GM18505 (cell line): ENCODE measurements around the gene MEF2D.

Experiments used
- ATAC-seq: cut with Tn5 transposase; IDR thresholded peaks from one replicate; pipeline ENCODE4 v1.9.1; 2021; ENCODE audit not compliant: unreplicated experiment
- POLR2A ChIP-seq: IDR thresholded peaks from 4 replicates; pipeline ENCODE4 v1.6.1; 2011; ENCODE audit warnings: borderline replicate concordance; ENCODE audit not compliant: insufficient read depth, insufficient read length; ENCODE audit errors: extremely low read depth

Gene MEF2D

DNA sequence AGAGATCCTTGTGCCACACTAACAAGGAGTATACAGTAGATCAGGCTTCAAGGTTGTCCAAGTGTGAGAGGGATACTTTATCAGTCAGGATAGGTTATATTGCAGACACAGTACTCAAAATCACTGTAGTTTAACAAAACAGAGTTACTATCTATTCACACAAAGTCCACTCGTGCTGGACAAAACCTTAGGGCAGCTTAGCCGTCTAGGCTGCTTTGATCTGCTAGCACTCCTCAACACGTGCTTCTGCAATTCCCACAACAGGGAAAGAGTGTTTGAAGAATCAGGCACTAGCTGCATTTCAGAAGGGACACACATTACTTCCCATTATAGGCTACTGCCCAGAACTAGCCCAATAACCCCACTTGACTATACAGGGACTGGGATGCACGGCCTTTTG lies 39.5 kb downstream of the MEF2D start:
- no peak for TF ChIP-seq POLR2A
- no peak for ATAC-seq

GRCh38 chr1:156460525-156460924 lies 40.0 kb downstream of the MEF2D start:
- no peak for TF ChIP-seq POLR2A
- no peak for ATAC-seq

- no peak for ATAC-seq
- TF ChIP-seq POLR2A = no peak
Measured at GRCh38 chr1:156458181-156458503, 42.4 kb downstream of the MEF2D start.

DNA sequence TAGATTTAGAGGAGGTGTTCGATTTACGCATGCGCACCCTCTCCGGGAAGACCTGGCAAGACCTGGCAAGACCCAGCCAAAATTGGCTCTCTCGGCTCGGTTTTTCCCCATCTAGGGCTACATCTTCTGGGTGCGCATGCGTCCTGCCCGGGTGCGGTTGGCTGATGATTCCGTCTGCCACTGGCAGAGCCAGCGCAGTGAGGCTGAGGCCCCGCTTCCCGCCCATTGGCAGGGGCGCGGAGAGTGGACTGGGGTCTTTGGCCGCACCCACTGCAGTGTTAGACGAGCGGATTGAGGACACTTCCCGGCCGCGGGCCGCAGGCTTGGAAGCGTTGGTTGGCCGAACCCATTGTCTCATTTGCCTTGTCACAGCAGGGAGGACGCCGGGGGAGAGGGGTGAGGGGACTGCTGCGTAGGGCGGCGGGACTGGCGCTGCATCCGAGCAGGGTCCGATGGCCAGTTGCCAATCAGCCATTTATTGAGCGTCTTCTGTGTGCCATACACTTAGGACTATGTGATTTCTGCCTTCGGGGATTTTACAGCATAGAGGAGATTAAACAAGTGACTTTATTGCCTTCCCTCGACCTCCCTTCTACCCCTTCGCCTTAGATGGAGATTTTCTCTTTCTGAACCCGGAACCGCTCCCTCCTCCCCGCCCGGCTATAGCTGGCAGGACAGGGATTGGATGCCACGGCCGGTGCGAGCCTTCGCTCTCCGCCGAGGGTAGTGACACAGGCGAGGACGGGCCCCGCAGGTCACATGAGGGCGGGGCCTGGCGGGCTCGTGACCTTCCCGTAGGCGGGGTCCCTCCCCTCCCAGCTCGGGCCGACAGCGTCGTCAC lies 43.7 kb downstream of the MEF2D start:
- TF ChIP-seq POLR2A = peak; percentile 83

DNA sequence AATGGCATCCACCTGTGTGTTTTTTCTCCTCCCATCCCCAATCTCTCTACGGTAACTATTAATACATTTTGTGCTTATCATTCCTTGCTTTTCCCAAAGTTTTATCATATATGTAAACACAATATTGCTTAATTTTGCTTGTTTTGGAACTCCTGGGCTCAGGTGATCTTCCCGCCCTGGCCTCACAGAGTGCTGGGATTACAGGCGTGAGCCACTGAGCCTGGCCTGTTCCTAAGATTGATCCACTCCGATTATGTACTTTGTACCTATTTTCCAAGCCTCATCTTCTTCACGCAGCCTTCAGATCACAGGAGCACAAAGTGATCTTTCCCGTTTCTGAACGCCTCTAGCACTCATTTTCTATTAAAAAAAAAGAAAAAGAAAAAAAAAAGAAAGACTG lies 45.2 kb downstream of the MEF2D start:
- ATAC-seq = no peak
- no peak for TF ChIP-seq POLR2A

More for the DNA sequence above, 43.7 kb downstream of the MEF2D start:
- peak; percentile 78 for ATAC-seq

GRCh38 chr1:156452907-156453306 lies 47.7 kb downstream of the MEF2D start:
- no peak for ATAC-seq
- no peak for TF ChIP-seq POLR2A

GRCh38 chr1:156451505-156452160 lies 48.9 kb downstream of the MEF2D start:
- no peak for ATAC-seq
- no peak for TF ChIP-seq POLR2A

DNA sequence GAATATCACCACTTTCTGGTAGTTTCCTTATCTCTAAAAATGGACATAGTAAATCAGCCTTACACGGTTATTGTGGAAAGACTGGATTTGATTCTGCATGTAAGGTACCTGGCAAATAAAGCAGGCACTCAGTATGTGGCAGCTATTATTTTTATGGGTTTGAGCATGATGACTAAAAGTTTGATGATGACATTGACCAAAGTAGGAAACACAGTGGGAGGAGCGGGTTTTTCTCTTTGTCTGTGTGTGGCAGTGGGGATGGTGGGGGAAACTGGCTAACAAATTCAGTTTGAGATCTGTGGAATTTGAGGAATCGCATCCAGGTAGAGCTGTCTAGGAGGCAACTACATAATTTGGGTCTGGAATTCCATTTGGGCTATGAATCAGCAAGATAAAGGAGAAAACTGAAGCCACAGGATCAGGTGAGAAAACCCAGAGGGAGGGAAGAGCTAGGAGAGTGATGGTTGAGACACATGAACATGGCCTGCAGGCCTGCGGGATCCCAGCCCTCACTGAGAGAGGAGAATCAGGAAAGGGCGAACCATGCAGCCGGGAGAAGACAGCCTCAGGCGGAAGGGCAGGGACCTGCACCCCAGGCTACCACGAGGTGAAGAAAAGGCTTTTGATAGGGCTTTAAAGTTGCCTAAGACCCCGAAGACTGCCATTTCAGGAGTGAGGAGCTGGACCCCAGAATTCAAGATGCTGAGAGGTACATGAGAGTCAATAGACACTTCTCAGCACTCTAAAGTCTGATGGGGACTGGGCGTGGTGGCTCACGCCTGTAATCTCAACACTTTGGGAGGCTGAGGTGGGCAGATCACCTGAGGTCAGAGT lies 52.2 kb downstream of the MEF2D start:
- TF ChIP-seq POLR2A = no peak
- no peak for ATAC-seq

- TF ChIP-seq POLR2A = no peak
- no peak for ATAC-seq
Measured at GRCh38 chr1:156445789-156446263, 54.7 kb downstream of the MEF2D start.

- no peak for TF ChIP-seq POLR2A
- ATAC-seq = no peak
Measured at GRCh38 chr1:156444407-156445001, 56.1 kb downstream of the MEF2D start.

- ATAC-seq = no peak
- no peak for TF ChIP-seq POLR2A
Measured at GRCh38 chr1:156443286-156443685, 57.3 kb downstream of the MEF2D start.

- ATAC-seq = no peak
Measured at GRCh38 chr1:156440654-156441437, 59.7 kb downstream of the MEF2D start.

More at GRCh38 chr1:156440654-156441437, 59.7 kb downstream of the MEF2D start:
- no peak for TF ChIP-seq POLR2A
